OCI-LY1 (cell line): ENCODE data around the gene KBTBD13.

Source experiments
- EZH2 ChIP-seq: fragments of 200-600 bp; sonication (generic), shearing (Covaris generic); IDR thresholded peaks from 2 replicates; pipeline ENCODE4 v1.8.0; 2017; ENCODE audit warnings: borderline replicate concordance, mixed run types, mild to moderate bottlenecking, antibody characterized with exemption, low read length, moderate library complexity, mixed read lengths
- TF ChIP-seq, protein P1 (sequence below): fragments of 200-600 bp; sonication (generic), shearing (Covaris generic); IDR thresholded peaks from 2 replicates; pipeline ENCODE4 v1.5.1; 2017; ENCODE audit warnings: mild to moderate bottlenecking, antibody characterized with exemption, low read length, moderate library complexity, mixed read lengths

DNA sequence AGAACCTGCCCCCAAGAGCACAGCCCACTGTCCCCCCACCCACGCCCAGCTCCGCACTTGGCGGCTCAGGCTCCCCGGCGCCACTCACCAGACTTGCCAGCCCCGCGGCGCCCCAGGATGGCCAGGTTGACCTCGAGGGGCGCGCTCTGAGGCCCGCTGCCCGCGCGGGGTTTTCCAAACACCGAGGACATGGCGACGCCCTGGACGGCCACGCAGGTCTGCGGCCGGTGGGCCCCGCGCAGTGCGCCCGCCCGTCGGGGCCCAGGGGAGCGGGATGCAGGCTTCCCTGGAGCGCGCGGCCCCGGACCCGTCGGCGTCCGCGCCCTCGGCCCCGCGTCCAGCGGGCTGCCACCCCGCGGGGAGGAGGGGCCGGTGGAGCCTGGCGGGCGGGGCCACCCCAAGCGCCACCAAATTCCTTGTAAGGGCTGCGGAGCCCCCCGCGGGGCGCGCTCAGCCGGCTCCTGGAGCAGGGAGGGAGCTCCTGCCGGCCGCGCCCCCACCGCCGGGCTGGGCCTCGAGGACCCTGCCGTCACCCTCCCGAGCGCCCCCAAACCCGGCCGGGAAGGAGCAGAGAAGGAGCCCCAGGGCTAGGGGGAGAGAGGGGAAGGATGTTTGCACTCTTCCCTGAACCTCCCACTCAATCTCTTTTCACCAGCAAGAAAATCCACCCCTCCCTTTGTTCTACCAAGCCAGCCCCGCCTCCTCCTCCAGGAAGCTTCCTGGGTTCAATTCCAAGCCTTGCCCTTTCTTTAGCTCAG is 8.7 kb upstream of the KBTBD13 start, which contains the start of gene RASL12:
- TF ChIP-seq, protein P1, sequence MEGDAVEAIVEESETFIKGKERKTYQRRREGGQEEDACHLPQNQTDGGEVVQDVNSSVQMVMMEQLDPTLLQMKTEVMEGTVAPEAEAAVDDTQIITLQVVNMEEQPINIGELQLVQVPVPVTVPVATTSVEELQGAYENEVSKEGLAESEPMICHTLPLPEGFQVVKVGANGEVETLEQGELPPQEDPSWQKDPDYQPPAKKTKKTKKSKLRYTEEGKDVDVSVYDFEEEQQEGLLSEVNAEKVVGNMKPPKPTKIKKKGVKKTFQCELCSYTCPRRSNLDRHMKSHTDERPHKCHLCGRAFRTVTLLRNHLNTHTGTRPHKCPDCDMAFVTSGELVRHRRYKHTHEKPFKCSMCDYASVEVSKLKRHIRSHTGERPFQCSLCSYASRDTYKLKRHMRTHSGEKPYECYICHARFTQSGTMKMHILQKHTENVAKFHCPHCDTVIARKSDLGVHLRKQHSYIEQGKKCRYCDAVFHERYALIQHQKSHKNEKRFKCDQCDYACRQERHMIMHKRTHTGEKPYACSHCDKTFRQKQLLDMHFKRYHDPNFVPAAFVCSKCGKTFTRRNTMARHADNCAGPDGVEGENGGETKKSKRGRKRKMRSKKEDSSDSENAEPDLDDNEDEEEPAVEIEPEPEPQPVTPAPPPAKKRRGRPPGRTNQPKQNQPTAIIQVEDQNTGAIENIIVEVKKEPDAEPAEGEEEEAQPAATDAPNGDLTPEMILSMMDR: no peak
- TF ChIP-seq EZH2: no peak
